B cell (primary cell): Measurements from ENCODE around the gene MLLT10. TPM values are rescaled to one million over a fixed set of nuclear protein-coding genes. Genes with fewer than 3 reads are reported as not detected.

Experiments
- ATAC-seq: fragments of 200-7000 bp; cut with Tn5 transposase; one replicate; pipeline ENCODE4 v1.10.0; 2021; ENCODE audit warnings: low read depth, mild to moderate bottlenecking, moderate number of reproducible peaks, moderate library complexity
- CTCF ChIA-PET: fragments of 350-600 bp; sonication (Branson Sonifier 250); formaldehyde crosslinking; loops from one replicate; lab custom pipeline; 2021; ENCODE audit warnings: antibody characterized with exemption, inconsistent platforms; lab: Charles Lee
- POLR2A ChIA-PET: fragments of 350-600 bp; sonication (Branson Sonifier 250); formaldehyde crosslinking; loops from one replicate; lab custom pipeline; 2021; ENCODE audit warnings: antibody characterized with exemption; lab: Charles Lee
- DNase-seq: peaks from one replicate; pipeline ENCODE4 v3.0.0; 2013
- H2AFZ ChIP-seq: 2 replicates; pipeline ENCODE4 v1.6.1; 2012; ENCODE audit warnings: mild to moderate bottlenecking, low read depth, low read length; ENCODE audit not compliant: insufficient read depth, poor library complexity, severe bottlenecking
- H3K27ac ChIP-seq, 2 donors: 1 replicate in 1 of 2; 2 replicates in 1 of 2; pipeline ENCODE4 v1.5.1; 2012 to 2013; ENCODE audit warnings: low read length in 2 of 2, mild to moderate bottlenecking in 2 of 2, moderate library complexity in 1 of 2
- H3K27me3 ChIP-seq, 4 experiments: fragments of 200-600 bp in 1 of 4; sonication (generic) in 1 of 4; replicated peaks in 1 of 4; 1 replicate in 2 of 4; 2 replicates in 2 of 4; pipeline versions ENCODE4 v1.6.1 to v1.7.0; 2013 to 2016; ENCODE audit warnings: low read length in 3 of 4, mild to moderate bottlenecking in 2 of 4, mixed read lengths in 1 of 4, moderate library complexity in 1 of 4; ENCODE audit not compliant: insufficient read depth in 4 of 4, control insufficient read depth in 3 of 4; ENCODE audit errors: control extremely low read depth in 1 of 4
- H3K36me3 ChIP-seq, 2 experiments: replicated peaks in 1 of 2; 1 replicate in 1 of 2; 2 replicates in 1 of 2; pipeline versions ENCODE4 v1.6.1 to v1.7.1; 2013; ENCODE audit warnings: low read length in 1 of 2; ENCODE audit not compliant: insufficient read depth in 2 of 2, control insufficient read depth in 1 of 2; ENCODE audit errors: control extremely low read depth in 1 of 2, extremely low read depth in 1 of 2
- H3K4me1 ChIP-seq, 2 donors: fragments of 200-600 bp in 1 of 2; sonication (generic) in 1 of 2; 1 replicate in 1 of 2; 2 replicates in 1 of 2; pipeline versions ENCODE4 v1.5.1 to v1.6.1; 2013 to 2017; ENCODE audit warnings: low read length in 2 of 2; ENCODE audit not compliant: control insufficient read depth in 2 of 2, insufficient read depth in 2 of 2
- H3K4me2 ChIP-seq: replicated peaks from 2 replicates; pipeline ENCODE3; 2012; ENCODE audit warnings: mild to moderate bottlenecking, low read depth, low read length; ENCODE audit not compliant: poor library complexity, severe bottlenecking
- H3K4me3 ChIP-seq, 5 experiments: fragments of 200-600 bp in 1 of 5; sonication (generic) in 1 of 5; 1 replicate in 3 of 5; 2 replicates in 2 of 5; pipeline versions ENCODE4 v1.5.1 to v1.7.0; 2011 to 2016; ENCODE audit warnings: low read length in 4 of 5, mild to moderate bottlenecking in 4 of 5, low read depth in 2 of 5, control low read depth in 1 of 5, moderate library complexity in 1 of 5; ENCODE audit not compliant: insufficient read depth in 1 of 5; ENCODE audit errors: control extremely low read depth in 1 of 5, extremely low read depth in 1 of 5
- H3K79me2 ChIP-seq: fragments of 200-600 bp; sonication (generic); one replicate; pipeline ENCODE4 v1.6.0; 2016; ENCODE audit warnings: low read length; ENCODE audit not compliant: control insufficient read depth, insufficient read depth
- H3K9ac ChIP-seq: fragments of 200-600 bp; sonication (generic); 2 replicates; pipeline ENCODE4 v1.6.1; 2017; ENCODE audit warnings: mild to moderate bottlenecking, low read length, moderate library complexity
- H3K9me3 ChIP-seq, 3 donors: one replicate each; pipeline versions ENCODE4 v1.6.1 to v1.7.1; 2013; ENCODE audit warnings: low read length in 2 of 3; ENCODE audit not compliant: control insufficient read depth in 2 of 3, insufficient read depth in 1 of 3; ENCODE audit errors: control extremely low read depth in 1 of 3
- H4K20me1 ChIP-seq: 2 replicates; pipeline ENCODE4 v1.6.0; 2012; ENCODE audit warnings: mild to moderate bottlenecking, low read length; ENCODE audit not compliant: insufficient read depth, control insufficient read depth, poor library complexity, severe bottlenecking
- H3K27ac Mint-ChIP-seq: one replicate; pipeline ENCODE4 v1.8.0; 2021; ENCODE audit warnings: mixed read lengths
- H3K27me3 Mint-ChIP-seq: one replicate; pipeline ENCODE4 v1.8.0; 2021; ENCODE audit warnings: mixed read lengths
- H3K4me1 Mint-ChIP-seq: one replicate; pipeline ENCODE4 v1.8.0; 2021; ENCODE audit warnings: mixed read lengths
- H3K4me3 Mint-ChIP-seq: one replicate; pipeline ENCODE4 v1.8.0; 2021; ENCODE audit warnings: mixed read lengths
- H3K9me3 Mint-ChIP-seq: one replicate; pipeline ENCODE4 v1.8.0; 2022; ENCODE audit warnings: mixed read lengths; ENCODE audit not compliant: insufficient read depth
- CTCF ChIP-seq: fragments of 200-600 bp; IDR thresholded peaks from one replicate; pipeline ENCODE4 v1.8.0; 2022; ENCODE audit warnings: antibody characterized with exemption, mild to moderate bottlenecking
- EZH2 ChIP-seq: IDR thresholded peaks from 2 replicates; pipeline ENCODE4 v1.6.1; 2012; ENCODE audit warnings: borderline replicate concordance, low read depth, mild to moderate bottlenecking, moderate library complexity, low read length; ENCODE audit not compliant: insufficient read depth, poor library complexity, severe bottlenecking
- WGBS: methylation state at CpG from one replicate; pipeline ENCODE4 v1.1.5; 2013; ENCODE audit warnings: missing lambda C conversion rate; ENCODE audit not compliant: insufficient coverage; 5-methylcytosine and 5-hydroxymethylcytosine counted together
- intact Hi-C: fragments of 100-400 bp; cut with micrococcal nuclease; formaldehyde crosslinking; loops from one replicate; pipeline ENCODE4 v1.10.0; 2022
- polyA plus RNA-seq: library from polyadenylated mRNA; depleted of rRNA; stranded (reverse); fragments of >200 nt; gene quantifications from 2 replicates; pipeline ENCODE4 v1.2.3, GENCODE V29; 2012
- total RNA-seq, 2 donors: library from RNA; stranded (reverse); fragments of 120-200 nt in 1 of 2; gene quantifications; 1 replicate in 1 of 2; 2 replicates in 1 of 2; pipeline versions ENCODE4 v1.2.3 to v1.2.4, GENCODE V29; 2013 to 2022

Gene MLLT10
- total and polyA plus RNA-seq, 2 donors (not counting 1 experiment from before 2014, with no cell fraction given) = 21.7 to 70.5 TPM

GRCh38 chr10:21689881-21690280 lies 155.8 kb downstream of the MLLT10 start:
- no peak overlapping the region for H3K27ac ChIP-seq
- no peak overlapping the region for H3K4me2 ChIP-seq
- no peaks in the 10 kb centered on the region for H4K20me1 ChIP-seq
- H3K4me1 ChIP-seq = no peaks in the 10 kb centered on the region
- no peaks in the 10 kb centered on the region for H3K9me3 ChIP-seq
- H3K27ac Mint-ChIP-seq = no peak overlapping the region
- no peak overlapping the region for H3K4me3 Mint-ChIP-seq
- no peaks in the 10 kb centered on the region for H3K9me3 Mint-ChIP-seq
- POLR2A ChIA-PET = no interaction called here
- no peak for DNase-seq
- H3K4me3 ChIP-seq = no peak overlapping the region
- H3K4me1 Mint-ChIP-seq = no peaks in the 10 kb centered on the region
- peaks cover 0 to 24% of the 10 kb centered on the region in 2 experiments for H3K36me3 ChIP-seq
- intact Hi-C loops = no loop called here
- no peaks in the 10 kb centered on the region for H3K27me3 Mint-ChIP-seq
- H3K79me2 ChIP-seq = no peaks in the 10 kb centered on the region
- CTCF ChIA-PET = interaction anchor here (1.1 kb wide), 1 partner anchor 10 kb away, joined by 4 read pairs; no protein-coding TSS in a partner anchor
- no peak for ATAC-seq
- no peak overlapping the region for H3K9ac ChIP-seq
- H2AFZ ChIP-seq = no peak overlapping the region
- TF ChIP-seq CTCF (no peak), EZH2 (no peak)
- H3K27me3 ChIP-seq = no peaks in the 10 kb centered on the region

- no peak overlapping the region for H3K27ac Mint-ChIP-seq
- no peak overlapping the region for H3K4me3 ChIP-seq
- POLR2A ChIA-PET = no interaction called here
- no peaks in the 10 kb centered on the region for H3K27me3 Mint-ChIP-seq
- H3K79me2 ChIP-seq = peaks cover 4% of the 10 kb centered on the region
- intact Hi-C loops = no loop called here
- no peak overlapping the region for H2AFZ ChIP-seq
- WGBS = no CpG with 5 or more reads among the region's 1 CpG
- H3K27me3 ChIP-seq = no peaks in the 10 kb centered on the region
- CTCF ChIA-PET = no interaction called here
- no peaks in the 10 kb centered on the region for H3K9me3 Mint-ChIP-seq
- H3K9me3 ChIP-seq = no peaks in the 10 kb centered on the region
- ATAC-seq = no peak
- no peak overlapping the region for H3K4me3 Mint-ChIP-seq
- H3K36me3 ChIP-seq = peaks cover 0 to 15% of the 10 kb centered on the region in 2 experiments
- H3K4me1 ChIP-seq = no peaks in the 10 kb centered on the region
- DNase-seq = no peak
- no peaks in the 10 kb centered on the region for H3K4me1 Mint-ChIP-seq
- H3K27ac ChIP-seq = no peak overlapping the region
- TF ChIP-seq CTCF (no peak), EZH2 (no peak)
- H3K9ac ChIP-seq = no peak overlapping the region
- no peak overlapping the region for H3K4me2 ChIP-seq
- no peaks in the 10 kb centered on the region for H4K20me1 ChIP-seq
These were observed 158.9 kb downstream of the MLLT10 start for GRCh38 chr10:21692916-21693315.
